Progenitor cell of endocrine pancreas (in vitro differentiated cells): ENCODE measurements around the gene TOMM70. TPM values are rescaled to one million over a fixed set of nuclear protein-coding genes. Genes with fewer than 3 reads are reported as not detected.

ENCODE experiments used
- DNase-seq: peaks from one replicate; pipeline ENCODE4 v3.0.0; 2021; ENCODE audit warnings: low spot score; ENCODE audit not compliant: unreplicated experiment
- H3K27ac Mint-ChIP-seq: 2 replicates; pipeline ENCODE4 v1.8.0; 2021; ENCODE audit warnings: mild to moderate bottlenecking, moderate library complexity, mixed read lengths
- H3K27me3 Mint-ChIP-seq: 2 replicates; pipeline ENCODE4 v1.8.0; 2021; ENCODE audit warnings: mixed read lengths
- H3K36me3 Mint-ChIP-seq: 2 replicates; pipeline ENCODE4 v1.8.0; 2022; ENCODE audit warnings: mixed read lengths; ENCODE audit not compliant: insufficient read depth
- H3K4me1 Mint-ChIP-seq: 2 replicates; pipeline ENCODE4 v1.8.0; 2021; ENCODE audit warnings: low read depth, mixed read lengths
- H3K4me3 Mint-ChIP-seq: 2 replicates; pipeline ENCODE4 v1.8.0; 2021; ENCODE audit warnings: low read depth, mild to moderate bottlenecking, moderate library complexity, mixed read lengths
- H3K9me3 Mint-ChIP-seq: 2 replicates; pipeline ENCODE4 v1.8.0; 2021; ENCODE audit warnings: low read depth, mixed read lengths
- CTCF ChIP-seq: fragments of 200-600 bp; sonication (generic); IDR thresholded peaks from one replicate; pipeline ENCODE4 v1.5.0; 2021; ENCODE audit warnings: antibody characterized with exemption, mild to moderate bottlenecking; ENCODE audit not compliant: unreplicated experiment
- total RNA-seq: library from RNA; stranded (reverse); gene quantifications from 2 replicates; pipeline ENCODE4 v1.2.1, GENCODE V29; 2021

TOMM70 gene
- total RNA-seq, 1 donor from 2014 or later: 41.8 TPM

GRCh38 chr3:100427699-100428098 lies 26.8 kb upstream of the TOMM70 start:
- no peak overlapping the region for H3K4me3 Mint-ChIP-seq
- peaks cover 2% of the 10 kb centered on the region for H3K4me1 Mint-ChIP-seq
- H3K36me3 Mint-ChIP-seq: no peaks in the 10 kb centered on the region
- no peak overlapping the region for H3K27ac Mint-ChIP-seq
- no peak for DNase-seq
- H3K27me3 Mint-ChIP-seq: no peaks in the 10 kb centered on the region
- no peaks in the 10 kb centered on the region for H3K9me3 Mint-ChIP-seq
- no peak for TF ChIP-seq CTCF

- no peak overlapping the region for H3K27ac Mint-ChIP-seq
- H3K27me3 Mint-ChIP-seq: no peaks in the 10 kb centered on the region
- peaks cover 2% of the 10 kb centered on the region for H3K4me1 Mint-ChIP-seq
- DNase-seq: no peak
- TF ChIP-seq CTCF: no peak
- H3K4me3 Mint-ChIP-seq: no peak overlapping the region
- H3K36me3 Mint-ChIP-seq: no peaks in the 10 kb centered on the region
- H3K9me3 Mint-ChIP-seq: no peaks in the 10 kb centered on the region
Observed at GRCh38 chr3:100426067-100426682, 25.3 kb upstream of the TOMM70 start.

- no peaks in the 10 kb centered on the region for H3K36me3 Mint-ChIP-seq
- no peak for TF ChIP-seq CTCF
- no peaks in the 10 kb centered on the region for H3K9me3 Mint-ChIP-seq
- no peak for DNase-seq
- H3K4me1 Mint-ChIP-seq: peaks cover 2% of the 10 kb centered on the region
- no peak overlapping the region for H3K4me3 Mint-ChIP-seq
- no peak overlapping the region for H3K27ac Mint-ChIP-seq
- no peaks in the 10 kb centered on the region for H3K27me3 Mint-ChIP-seq
Observed at GRCh38 chr3:100425316-100425715, 24.4 kb upstream of the TOMM70 start.

- H3K9me3 Mint-ChIP-seq: no peaks in the 10 kb centered on the region
- no peak overlapping the region for H3K4me3 Mint-ChIP-seq
- DNase-seq: no peak
- no peak for TF ChIP-seq CTCF
- H3K36me3 Mint-ChIP-seq: no peaks in the 10 kb centered on the region
- H3K4me1 Mint-ChIP-seq: peaks cover 2% of the 10 kb centered on the region
- no peaks in the 10 kb centered on the region for H3K27me3 Mint-ChIP-seq
- no peak overlapping the region for H3K27ac Mint-ChIP-seq
Observed at GRCh38 chr3:100424261-100424660, 23.4 kb upstream of the TOMM70 start.

GRCh38 chr3:100423611-100424010 lies 22.7 kb upstream of the TOMM70 start:
- no peaks in the 10 kb centered on the region for H3K9me3 Mint-ChIP-seq
- H3K36me3 Mint-ChIP-seq: no peaks in the 10 kb centered on the region
- H3K27me3 Mint-ChIP-seq: no peaks in the 10 kb centered on the region
- H3K4me3 Mint-ChIP-seq: no peak overlapping the region
- no peak overlapping the region for H3K27ac Mint-ChIP-seq
- no peak for DNase-seq
- H3K4me1 Mint-ChIP-seq: peaks cover 2% of the 10 kb centered on the region
- no peak for TF ChIP-seq CTCF
